Brain microvascular endothelial cell (primary cell): ENCODE data around the gene PPOX.

ENCODE experiments used
- DNase-seq: peaks from one replicate; pipeline ENCODE4 v3.0.0-alpha.2; 2020
- H3K27ac ChIP-seq: fragments of 250-450 bp; sonication (Bioruptor Pico); 2 replicates; pipeline ENCODE4 v1.5.1; 2020; ENCODE audit warnings: mild to moderate bottlenecking, moderate library complexity
- H3K27me3 ChIP-seq: fragments of 250-450 bp; sonication (Bioruptor Pico); replicated peaks from 2 replicates; pipeline ENCODE4 v1.5.1; 2020; ENCODE audit warnings: mild to moderate bottlenecking
- H3K36me3 ChIP-seq: fragments of 250-450 bp; sonication (Bioruptor Pico); replicated peaks from 2 replicates; pipeline ENCODE4 v1.5.1; 2020; ENCODE audit warnings: mild to moderate bottlenecking
- H3K4me3 ChIP-seq: 2 replicates; pipeline ENCODE4 v1.5.1; 2011; ENCODE audit warnings: low read depth, mild to moderate bottlenecking, control low read depth, low read length, moderate library complexity
- in situ Hi-C: cut with HindIII; loops from 2 replicates; pipeline ENCODE4 v1.10.0; 2017; ENCODE audit warnings: low sequenced_read_pairs, low pct_ligation_motif_present
- TF ChIP-seq, protein P1 (sequence below): IDR thresholded peaks from 2 replicates; pipeline ENCODE4 v1.5.1; 2011; ENCODE audit warnings: low read depth, mild to moderate bottlenecking, moderate library complexity, low read length, control low read depth, inconsistent platforms; ENCODE audit errors: missing control alignments

The PPOX gene

DNA sequence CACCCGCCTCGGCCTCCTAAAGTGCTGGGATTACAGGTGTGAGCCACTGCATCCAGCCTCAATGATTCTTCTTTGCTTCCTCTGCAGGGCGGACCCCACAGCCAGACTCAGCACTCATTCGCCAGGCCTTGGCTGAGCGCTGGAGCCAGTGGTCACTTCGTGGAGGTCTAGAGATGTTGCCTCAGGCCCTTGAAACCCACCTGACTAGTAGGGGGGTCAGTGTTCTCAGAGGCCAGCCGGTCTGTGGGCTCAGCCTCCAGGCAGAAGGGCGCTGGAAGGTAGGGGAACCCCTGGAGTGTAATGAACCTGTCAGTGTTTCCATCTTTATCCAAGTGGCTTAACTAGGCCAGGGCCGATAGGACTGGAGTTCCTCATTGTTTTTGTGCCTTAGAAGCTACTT lies 2.7 kb downstream of the PPOX start:
- no peaks in the 10 kb centered on the region for H3K27me3 ChIP-seq
- no peak for DNase-seq
- H3K36me3 ChIP-seq: peaks cover 42% of the 10 kb centered on the region
- no peak overlapping the region for H3K27ac ChIP-seq
- in situ Hi-C loops: no loop called here
- H3K4me3 ChIP-seq: no peak overlapping the region
- TF ChIP-seq, protein P1, sequence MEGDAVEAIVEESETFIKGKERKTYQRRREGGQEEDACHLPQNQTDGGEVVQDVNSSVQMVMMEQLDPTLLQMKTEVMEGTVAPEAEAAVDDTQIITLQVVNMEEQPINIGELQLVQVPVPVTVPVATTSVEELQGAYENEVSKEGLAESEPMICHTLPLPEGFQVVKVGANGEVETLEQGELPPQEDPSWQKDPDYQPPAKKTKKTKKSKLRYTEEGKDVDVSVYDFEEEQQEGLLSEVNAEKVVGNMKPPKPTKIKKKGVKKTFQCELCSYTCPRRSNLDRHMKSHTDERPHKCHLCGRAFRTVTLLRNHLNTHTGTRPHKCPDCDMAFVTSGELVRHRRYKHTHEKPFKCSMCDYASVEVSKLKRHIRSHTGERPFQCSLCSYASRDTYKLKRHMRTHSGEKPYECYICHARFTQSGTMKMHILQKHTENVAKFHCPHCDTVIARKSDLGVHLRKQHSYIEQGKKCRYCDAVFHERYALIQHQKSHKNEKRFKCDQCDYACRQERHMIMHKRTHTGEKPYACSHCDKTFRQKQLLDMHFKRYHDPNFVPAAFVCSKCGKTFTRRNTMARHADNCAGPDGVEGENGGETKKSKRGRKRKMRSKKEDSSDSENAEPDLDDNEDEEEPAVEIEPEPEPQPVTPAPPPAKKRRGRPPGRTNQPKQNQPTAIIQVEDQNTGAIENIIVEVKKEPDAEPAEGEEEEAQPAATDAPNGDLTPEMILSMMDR: no peak

DNA sequence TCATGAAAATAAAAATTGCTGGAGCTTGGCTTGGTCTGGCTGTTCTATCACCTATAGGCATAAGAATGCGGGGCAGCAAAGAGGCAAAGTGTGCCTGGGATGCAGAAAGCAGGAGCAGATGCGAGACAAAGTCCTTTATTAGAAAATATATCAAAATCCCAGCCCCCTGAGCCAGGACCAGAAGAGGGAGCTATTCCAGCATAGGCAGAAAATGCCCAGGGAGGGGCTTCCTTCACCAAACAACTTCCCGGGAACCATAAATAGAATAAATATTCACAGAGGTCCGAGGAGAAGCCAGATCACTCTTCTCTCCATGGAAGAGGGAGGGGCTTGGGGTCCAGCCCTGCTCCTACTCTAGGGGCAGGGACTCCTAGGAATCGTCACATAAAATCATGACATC lies 5.0 kb downstream of the PPOX start:
- no peak overlapping the region for H3K4me3 ChIP-seq
- TF ChIP-seq, protein P1: peak; percentile 61
- DNase-seq: no peak
- peaks cover 53% of the 10 kb centered on the region for H3K36me3 ChIP-seq
- no peaks in the 10 kb centered on the region for H3K27me3 ChIP-seq
- in situ Hi-C loops: no loop called here
- no peak overlapping the region for H3K27ac ChIP-seq

DNA sequence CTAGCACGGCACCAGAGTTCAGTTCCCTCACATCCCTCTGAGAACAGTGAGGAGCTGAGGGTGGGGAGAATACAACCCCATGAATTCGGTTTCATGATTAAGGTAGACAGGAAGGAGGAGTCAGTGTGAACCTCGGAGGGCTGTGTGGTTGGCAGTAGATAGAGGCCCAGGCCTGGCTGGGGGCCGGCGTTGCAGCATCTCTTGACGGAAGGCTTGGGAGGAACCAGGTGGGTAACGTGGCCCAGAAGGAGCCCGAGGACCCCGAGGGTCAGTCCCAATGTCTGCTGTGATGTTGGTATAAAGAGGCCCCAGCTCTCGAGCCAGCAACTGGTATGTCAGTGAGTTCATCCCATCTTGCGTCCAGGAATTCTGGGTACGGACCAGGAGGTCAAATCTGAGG lies 5.5 kb downstream of the PPOX start:
- DNase-seq: no peak
- H3K4me3 ChIP-seq: no peak overlapping the region
- TF ChIP-seq, protein P1: no peak
- no peak overlapping the region for H3K27ac ChIP-seq
- in situ Hi-C loops: no loop called here
- no peaks in the 10 kb centered on the region for H3K27me3 ChIP-seq
- H3K36me3 ChIP-seq: peaks cover 53% of the 10 kb centered on the region

DNA sequence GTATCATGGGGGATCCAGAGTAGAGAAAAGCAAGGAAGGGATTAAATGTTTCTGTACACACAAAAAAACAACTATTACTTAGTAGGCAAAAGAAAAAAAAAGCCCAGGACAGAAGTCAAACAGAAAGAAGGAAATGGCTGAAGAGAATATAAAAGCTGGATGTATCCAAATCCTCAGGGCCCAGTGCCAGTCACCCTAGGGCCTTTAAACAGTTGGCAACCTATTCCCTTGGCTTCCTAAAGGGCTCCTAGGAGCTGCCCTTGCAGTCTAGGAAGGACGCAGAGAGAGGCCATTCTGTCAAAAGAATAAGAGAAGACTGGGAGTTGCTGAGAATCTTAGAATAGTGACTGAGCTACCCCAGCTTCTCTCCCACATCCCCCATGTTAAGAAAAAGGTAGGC lies 6.1 kb downstream of the PPOX start:
- Histone ChIP-seq H3K4me3 (no peak overlapping the region), H3K27me3 (no peaks in the 10 kb centered on the region), H3K36me3 (peaks cover 53% of the 10 kb centered on the region), H3K27ac (peak overlapping the region; percentile 84)
- no peak for DNase-seq
- TF ChIP-seq, protein P1: no peak
- in situ Hi-C loops: no loop called here

DNA sequence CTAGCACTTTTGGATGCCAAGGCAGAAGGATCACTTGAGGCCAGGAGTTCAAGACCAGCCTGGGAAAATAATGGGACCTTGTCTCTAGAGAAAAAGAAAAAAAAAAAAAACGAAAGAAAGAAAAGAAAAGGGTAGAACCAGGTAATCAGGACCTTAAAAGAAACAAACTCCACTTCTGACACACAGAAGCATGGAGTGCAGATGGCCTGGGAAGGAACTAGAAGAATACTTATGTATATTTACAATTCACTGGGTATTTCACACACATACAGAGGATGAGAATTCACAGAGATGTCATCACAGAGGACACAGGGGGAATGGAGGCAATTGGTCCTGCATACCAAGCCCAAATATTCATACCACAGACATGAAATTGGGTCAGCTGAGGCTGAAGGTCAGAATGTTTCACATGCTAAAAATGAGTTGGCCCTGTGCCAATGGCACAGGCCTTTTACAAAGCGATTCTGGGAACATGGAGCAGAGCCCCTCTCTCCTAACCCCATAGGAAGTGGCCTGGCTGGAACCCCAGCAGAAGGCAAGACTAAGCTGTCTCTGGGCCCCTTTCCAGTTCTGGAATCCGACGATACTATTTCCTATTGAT lies 6.7 kb downstream of the PPOX start:
- Histone ChIP-seq H3K4me3 (no peak overlapping the region), H3K27ac (peak overlapping the region; percentile 84), H3K36me3 (peaks cover 51% of the 10 kb centered on the region), H3K27me3 (no peaks in the 10 kb centered on the region)
- TF ChIP-seq, protein P1: no peak
- DNase-seq: peak; percentile 86
- in situ Hi-C loops: no loop called here

DNA sequence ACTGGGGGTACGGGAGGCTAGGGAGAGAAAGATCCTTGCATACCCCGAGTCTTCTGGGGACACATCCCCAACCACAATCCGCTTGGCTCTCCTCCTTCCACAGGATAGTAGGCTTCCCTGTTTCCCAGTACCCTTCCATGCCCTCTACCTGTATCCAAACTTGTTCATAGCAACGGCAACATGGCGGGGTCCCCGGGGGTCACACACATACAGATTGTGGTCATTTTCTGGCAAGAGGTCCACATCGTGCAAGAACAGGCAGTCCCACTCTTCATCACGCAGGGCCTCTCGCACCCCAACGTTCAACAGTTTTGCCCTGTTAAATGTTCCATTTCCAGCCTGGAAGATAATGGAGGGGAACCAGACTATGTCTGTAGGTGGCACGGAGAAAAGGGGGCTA lies 7.5 kb downstream of the PPOX start:
- in situ Hi-C loops: no loop called here
- DNase-seq: no peak
- Histone ChIP-seq H3K4me3 (no peak overlapping the region), H3K27ac (peak overlapping the region; percentile 84), H3K36me3 (peaks cover 49% of the 10 kb centered on the region), H3K27me3 (no peaks in the 10 kb centered on the region)
- TF ChIP-seq, protein P1: no peak
